Stimulated activated naive CD8-positive, alpha-beta T cell treated with anti-CD3 and anti-CD28 coated beads, Interleukin-15, Interleukin-2, amounts not matched to agents 100 U/mL and 50 U/mL, for 24 hours (primary cell): Measurements from ENCODE around the gene XPO5.
"Not testable (repeated sequence)": the region's sequence is repeated elsewhere in the genome, so short reads cannot be mapped to it uniquely, and the experiment has no call there.

Source experiments
- ATAC-seq: fragments of 150-1000 bp; cut with Tn5 transposase; one replicate; pipeline ENCODE4 v1.10.0; 2021
- DNase-seq: peaks from one replicate; pipeline ENCODE4 v3.0.0; 2021

The XPO5 gene

DNA sequence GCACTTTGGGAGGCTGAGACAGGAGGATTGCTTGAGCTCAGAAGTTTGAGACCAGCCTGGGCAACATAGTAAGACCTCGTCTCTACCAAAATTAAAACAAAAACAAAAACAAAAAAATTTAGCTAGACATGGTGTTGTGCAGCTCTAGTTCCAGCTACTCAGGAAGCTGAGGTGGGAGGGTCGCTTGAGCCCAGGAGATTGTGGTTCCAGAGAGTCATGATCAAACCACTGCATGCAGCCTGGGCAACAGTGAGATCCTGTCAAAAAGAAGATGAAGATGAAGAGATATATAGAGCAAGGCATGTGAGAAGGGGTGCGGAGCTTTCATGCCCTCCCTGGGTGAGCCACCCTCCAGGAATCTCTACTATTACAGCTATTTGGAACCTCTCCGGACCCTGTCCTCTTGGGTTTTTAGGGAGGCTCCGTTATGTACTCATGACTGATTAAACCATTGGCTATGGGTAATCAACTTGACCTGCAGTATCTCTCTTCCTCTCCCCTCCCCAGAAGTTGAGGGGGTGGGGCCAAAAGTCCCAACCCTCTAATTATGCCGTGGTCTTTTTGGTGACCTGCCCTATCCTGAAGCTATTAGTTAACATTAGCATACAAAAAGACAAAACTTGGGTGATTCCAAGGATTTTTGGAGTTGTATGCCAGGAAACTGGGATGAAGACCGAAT, 9.2 kb upstream of the XPO5 start:
- ATAC-seq (no peak), DNase-seq (no peak)

DNA sequence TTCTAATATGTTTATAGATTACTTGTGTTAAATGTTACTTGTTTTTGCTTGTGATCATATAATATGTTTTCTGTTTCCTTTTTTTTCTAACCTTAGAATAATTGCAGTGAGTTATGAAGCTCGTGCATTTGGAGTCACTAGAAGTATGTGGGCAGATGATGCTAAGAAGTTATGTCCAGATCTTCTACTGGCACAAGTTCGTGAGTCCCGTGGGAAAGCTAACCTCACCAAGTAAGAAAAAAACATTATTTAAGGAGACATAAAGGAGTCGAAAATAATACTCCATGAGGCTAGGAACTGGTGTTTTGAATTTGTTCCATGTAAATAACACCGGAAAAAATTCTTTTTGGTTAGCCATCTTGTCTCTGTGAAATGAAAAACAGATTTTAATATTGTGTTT, 7.1 kb upstream of the XPO5 start:
- DNase-seq (no peak), ATAC-seq (no peak)

DNA sequence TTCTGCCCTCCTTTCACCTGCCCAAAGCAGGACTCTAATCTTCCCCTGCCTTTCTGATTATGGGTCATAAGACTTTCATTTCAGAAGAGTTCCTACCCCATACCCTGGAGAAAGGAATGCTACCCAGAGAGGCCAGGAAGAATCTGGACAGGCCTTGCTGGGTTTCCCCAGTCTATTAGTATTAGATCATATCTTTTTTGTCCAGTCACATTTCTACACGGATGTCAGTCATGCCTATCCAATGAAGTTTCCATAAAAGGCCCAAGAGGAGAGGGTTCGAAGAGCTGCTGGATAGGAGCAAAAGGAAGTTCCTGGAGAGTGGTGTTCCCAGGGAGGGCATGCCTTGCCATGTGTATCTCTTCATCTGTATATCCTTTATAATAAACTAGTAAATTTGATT, 3.3 kb upstream of the XPO5 start:
- DNase-seq (no peak), ATAC-seq (no peak)

DNA sequence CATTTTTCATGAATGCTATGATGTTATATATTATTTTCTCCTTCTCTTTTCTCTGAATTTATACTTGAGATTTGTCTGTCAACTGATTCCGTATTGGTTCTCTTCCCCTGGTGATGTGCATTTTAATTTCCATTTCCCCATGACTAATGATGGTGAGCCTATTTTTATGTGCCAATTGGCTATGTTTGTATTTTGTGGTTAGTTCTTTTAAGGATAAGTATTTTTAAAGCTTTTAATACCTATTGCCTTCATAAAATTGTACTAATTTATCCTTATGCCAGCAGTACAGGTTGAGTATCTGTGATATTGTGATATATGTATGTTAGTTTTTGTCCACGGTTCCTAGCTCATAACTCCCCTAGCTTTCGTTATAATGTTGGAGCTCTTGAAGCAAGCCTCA, 2.9 kb upstream of the XPO5 start:
- ATAC-seq (no peak), DNase-seq (no peak)

DNA sequence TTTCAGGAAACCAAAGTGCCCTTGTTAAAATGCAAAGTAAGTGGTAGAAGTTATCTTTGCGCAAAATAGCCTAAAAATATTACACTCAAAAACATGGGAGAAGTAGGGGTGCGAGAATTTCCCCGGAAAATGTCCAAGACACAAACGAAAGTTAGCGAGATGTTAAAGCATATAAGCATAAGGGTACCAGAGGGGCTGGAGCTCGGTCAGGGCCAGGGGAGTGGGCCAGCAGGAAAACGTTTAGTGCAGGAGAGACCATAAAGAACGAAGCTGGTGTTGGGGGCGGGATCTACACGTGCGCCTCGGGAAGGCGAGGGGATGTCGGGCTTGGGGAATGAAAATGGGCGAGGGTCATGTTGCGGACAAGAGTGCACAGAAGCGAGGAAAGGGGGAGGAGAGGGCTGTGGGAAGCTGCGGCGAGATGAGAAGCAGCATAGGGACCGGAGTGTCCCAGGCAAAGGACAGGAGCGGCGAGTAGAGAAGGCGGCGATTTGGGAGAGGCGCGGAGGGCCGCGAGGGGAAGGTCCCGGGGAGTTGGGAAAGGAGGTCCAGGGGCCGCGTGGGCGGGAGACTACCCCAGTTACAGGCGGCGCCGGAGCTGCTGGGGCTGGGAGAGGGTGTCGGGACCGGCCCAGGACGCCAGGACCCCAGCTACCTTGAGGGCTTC, 600 bp downstream of the XPO5 start:
- peak; percentile 62 for DNase-seq
- peak; percentile 2 for ATAC-seq

DNA sequence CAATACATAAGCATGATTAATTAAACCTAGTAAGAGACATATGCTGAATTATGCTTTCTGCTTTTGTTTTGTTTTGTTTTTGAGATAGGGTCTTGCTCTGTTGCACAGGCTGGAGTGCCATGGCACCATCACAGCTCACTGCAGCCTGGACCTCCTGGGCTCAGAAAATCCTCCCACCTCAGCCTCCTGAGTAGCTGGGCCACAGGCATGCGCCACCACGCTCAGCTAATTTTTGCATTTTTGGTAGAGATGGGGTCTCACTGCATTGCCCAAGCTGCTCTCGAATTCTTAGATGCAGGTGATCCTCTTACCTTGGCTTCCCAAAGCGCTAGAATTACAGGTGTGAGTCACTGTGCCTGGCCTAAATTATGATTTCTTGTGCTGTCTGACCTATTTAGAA, 3.8 kb downstream of the XPO5 start:
- DNase-seq (no peak), ATAC-seq (no peak)

DNA sequence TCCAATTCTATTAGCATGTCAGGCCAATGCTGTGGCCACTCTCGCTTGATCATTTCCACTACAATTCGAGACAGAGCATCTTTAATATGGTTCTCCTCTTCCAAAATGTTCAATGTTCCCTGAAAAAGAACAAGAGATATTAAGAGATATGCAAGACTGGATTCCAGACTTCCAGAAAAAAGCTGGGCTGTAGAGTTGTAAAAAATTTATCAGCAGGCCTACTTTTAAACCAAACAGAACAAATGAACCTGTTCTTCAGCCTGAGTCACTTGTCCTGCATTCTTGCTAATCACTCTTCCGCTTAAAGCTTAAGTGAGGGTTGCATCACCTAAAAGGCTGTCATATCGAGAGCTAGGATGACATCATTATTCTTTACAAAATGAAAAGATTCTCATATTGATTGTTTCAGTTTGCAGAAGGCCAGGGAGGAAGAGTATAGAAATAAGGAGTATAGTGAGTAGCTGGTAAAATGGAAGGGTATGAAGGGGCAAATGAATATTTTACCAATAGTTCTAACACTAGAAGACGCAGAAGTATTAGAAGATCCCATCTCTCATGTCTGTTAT, 4.9 kb downstream of the XPO5 start:
- peak; percentile 32 for ATAC-seq

DNA sequence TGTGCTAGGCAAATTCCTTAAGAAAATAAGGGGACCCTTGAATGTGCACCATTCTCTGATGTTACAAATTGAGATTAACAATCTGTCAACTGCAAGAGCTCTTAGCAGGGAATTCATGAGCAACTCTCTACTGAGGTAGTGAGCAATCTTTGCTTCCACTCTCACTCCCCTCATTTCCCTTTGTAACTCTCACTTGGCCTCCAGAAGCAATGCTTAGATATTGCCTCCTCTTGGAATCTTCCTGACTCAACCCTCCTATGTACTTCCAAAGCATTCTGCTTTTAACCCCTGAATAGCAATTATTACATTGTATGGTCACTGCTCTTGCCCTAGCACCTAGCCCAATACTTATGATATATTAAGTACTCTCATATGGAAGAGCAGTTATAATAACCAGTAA, 16.5 kb downstream of the XPO5 start:
- ATAC-seq (no peak), DNase-seq (no peak)

More for the DNA sequence above, 4.9 kb downstream of the XPO5 start:
- no peak for DNase-seq

DNA sequence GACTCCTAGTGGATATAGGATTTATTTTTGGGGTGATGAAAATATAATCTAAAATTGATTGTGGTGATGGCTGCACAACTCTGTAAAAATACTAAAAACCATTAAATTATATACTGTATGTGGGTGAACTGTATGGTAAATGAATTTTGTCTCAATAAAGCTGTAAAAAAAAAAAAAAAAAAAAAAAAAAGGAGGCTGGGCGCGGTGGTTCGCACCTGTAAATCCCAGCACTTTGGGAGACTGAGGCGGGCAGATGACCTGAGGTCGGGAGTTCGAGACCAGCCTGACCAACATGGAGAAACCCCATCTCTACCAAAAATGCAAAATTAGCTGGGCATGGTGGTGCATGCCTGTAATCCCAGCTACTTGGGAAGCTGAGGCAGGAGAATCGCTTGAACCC, 18.2 kb downstream of the XPO5 start:
- not testable (repeated sequence) for ATAC-seq

DNA sequence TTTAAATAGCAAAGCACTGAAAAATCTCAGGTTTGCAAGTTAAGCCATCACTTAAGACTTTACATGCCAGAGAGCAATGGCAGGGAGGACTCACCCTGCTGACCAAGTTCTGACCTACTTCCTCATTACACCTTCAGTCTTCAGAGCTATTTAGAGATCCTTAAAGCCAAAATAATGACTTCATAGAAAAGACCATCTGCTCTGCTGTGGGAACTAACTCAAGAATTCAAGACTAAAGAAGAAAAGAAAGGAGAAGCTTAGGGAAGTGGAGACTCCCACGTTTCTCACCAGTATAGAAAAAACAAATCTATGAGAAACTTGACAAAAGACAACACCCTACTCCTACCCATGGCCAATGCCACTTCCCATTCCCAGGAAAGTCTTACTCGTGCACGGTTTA, 28.6 kb downstream of the XPO5 start:
- ATAC-seq (no peak), DNase-seq (no peak)

More for the DNA sequence above, 18.2 kb downstream of the XPO5 start:
- DNase-seq: not testable (repeated sequence)

DNA sequence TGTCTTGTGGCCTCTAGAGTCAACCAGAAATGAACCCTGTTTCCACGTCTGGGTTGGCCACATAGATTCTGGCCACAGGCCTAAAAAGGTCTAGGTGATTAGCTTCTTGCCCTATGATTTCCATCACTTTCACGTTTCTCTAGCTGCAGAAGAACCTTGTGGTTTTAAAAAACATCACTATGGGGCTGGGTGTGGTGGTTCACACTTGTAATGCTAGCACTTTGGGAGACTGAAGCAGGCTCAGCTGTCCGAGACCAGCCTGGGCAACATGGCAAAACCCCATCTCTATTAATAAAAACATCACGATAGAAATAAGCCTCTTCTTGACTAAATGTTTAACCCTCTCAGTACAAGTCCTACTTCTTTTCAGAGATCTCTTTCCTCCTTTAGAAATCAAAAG, 31.4 kb downstream of the XPO5 start:
- DNase-seq: no peak
- ATAC-seq: no peak

DNA sequence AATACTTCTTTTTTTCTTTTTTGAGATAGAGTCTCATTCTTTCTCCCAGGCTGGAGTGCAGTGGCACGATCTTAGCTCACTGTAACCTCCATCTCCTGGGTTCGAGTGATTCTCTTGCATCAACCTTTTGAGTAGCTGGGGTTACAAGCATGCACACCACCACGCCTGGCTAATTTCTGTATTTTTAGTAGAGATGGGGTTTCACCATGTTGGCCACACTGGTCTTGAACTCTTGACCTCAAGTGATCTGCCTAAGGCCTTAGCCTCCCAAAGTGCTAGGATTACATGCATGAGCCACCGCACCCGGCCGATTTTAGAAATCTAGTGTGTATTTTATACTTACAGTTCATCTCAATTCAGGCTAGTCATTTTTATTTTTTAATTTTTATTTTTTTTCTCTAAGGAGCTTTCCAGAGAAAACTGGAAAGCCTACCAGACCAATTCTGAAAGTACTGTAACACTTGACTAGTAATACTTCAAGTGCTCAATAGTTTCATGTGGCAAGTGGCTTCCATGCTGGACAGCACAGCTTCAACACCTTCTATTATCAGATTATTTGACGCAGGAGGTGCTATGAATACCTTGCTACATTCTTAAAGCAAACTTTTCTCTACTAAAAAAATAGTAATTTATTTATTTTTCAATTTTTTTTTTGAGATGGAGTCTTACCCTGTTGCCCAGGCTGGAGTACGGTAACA, 33.9 kb downstream of the XPO5 start:
- ATAC-seq (no peak), DNase-seq (no peak)

DNA sequence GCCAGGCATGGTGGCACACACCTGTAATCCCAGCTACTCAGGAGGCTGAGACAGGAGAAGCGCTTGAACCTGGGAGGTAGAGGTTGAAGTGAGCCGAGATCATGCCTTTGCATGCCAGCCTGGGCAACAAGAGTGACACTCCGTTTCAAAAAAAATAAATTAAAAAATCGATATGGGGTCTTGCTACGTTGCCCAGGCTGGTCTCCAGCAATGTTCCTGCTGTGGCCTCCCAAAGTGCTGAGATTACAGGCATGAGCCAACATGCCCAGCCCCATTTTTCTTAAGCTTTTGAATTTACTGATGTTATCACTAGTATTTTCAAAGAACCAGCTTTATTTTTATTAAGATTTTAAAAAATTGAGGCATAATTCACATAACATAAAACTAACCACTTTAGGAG, 35.3 kb downstream of the XPO5 start:
- no peak for ATAC-seq
- DNase-seq: no peak

DNA sequence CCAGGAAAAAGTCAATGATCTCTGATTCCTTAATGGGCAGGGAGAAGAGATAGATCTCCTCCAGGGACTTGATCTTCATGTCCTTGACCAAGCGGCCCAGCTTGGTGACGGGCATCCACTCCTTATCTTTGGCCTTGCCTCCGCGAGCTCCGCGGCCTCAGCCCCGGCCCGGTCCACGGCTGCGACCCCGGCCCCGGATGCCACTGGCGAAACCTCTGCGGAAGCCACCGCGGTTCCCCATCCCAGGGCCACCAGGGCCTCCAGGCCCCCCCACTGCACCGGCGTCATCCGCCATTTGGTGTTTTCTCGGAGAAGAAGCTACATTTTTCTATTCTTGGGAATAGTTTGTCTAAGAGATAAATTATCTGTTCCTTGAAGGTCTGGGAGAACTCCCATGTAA, 36.4 kb downstream of the XPO5 start:
- not testable (repeated sequence) for ATAC-seq, DNase-seq

DNA sequence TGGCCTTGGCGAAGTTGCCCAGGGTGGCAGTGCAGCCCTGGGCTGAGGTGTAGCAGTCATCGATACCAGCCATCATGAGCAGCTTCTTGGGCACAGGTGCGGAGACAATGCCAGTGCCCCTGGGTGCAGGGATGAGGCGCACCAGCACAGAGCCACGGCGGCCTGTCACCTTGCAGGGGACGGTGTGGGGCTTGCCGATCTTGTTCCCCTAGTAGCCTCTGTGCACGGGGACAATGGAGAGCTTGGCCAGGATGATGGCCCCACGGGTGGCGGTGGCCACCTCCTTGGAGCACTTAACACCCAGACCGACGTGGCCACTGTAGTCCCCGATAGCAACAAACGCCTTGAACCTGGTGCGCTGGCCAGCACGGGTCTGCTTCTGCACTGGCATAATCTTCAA, 36.9 kb downstream of the XPO5 start:
- ATAC-seq, DNase-seq: not testable (repeated sequence)

DNA sequence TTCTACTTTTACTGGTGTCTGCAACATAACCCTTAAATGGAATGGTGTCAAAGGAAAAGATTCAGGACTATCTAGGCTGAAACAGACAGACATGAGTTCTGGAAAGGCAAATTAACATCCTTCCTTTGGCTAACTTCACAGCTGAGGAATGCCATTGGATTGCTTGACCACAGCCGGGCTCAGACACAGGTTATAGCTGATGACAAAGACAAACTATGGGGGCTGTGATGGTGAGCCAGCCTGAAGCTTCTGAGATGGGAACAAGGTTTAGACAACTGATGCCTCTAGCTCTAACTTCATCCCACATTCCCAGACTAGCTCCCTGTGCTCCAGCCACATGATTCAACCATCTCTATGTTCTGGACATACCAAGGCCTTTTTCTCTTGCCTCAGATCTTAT, 43.6 kb downstream of the XPO5 start:
- no peak for ATAC-seq
- DNase-seq: no peak

DNA sequence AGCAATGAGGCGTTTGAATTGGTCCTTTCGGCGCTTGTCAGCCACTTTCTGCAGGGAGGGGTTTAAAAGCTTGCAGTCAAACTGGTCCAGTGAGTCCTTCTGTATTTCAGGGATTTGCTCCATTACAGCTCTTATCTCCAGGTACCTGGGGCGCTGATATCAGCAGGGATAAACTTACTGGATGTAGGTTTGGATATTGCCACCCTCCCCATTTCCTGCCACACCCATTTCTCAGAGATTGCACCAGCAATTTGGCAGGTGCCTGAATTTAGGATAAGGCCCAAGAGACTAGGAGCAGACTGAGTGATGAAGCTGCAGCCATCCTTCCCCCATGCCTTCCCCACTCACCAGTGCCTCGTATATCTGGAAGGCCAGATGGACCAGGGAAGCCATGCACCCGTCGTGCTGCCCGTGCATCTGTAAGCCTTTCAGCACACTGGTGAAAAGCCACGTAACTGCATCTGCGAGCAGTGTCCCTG, 51.3 kb downstream of the XPO5 start:
- no peak for DNase-seq
- ATAC-seq: no peak

DNA sequence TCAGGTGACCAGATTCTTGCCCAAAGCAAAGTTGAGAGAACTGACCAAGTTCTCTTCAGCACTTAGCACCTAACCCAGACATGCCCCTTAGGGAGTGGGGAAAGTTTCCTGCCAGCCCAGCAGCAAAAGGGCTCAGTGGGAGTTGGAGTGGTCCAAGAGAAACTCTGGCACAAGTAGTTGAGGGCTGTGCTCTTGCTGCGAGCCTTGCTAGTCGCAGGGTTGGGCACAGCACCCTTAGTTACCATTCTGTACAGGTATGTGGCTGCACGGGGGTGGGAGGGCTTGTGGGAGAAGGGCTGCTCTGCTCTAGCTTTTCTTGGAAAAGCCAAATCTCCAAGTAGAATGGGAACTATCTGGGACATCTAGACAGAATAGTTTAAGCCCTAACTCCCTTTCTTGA, 52.6 kb downstream of the XPO5 start:
- DNase-seq: no peak
- ATAC-seq: peak; percentile 5

DNA sequence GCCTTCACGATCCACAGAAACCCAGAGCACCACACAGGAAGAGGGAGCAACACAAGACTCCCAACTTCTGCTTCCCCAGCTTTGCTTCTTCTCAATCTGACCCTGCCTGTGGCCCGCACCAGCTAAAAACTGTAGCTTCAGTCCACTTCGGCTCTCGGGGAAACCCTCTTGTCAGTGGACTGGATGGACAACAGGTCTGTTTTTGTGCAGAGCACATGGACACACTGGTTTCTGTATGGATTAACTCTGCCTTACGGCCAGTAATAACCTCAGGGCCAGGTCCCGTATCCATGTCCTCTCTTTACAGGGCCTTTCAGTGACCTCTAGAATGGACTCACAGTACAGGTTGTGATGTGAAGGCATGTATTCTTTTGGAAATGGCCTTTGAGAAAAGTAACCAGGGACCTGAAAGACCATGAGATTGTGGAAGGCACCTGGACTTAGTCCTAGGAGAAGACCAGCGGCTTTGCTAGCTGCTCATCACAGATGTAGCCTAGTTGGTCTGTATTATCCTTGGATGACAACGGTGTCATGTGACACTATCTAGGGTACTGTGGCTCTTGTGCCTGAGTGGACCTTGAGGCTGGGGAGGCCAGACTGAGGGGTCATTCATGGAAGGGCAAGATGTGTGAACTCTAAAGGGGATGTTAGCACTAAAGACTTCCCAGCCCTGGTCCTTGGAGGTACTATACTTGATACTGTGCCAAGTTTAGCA, 53.1 kb downstream of the XPO5 start:
- DNase-seq (no peak), ATAC-seq (peak; percentile 1)

DNA sequence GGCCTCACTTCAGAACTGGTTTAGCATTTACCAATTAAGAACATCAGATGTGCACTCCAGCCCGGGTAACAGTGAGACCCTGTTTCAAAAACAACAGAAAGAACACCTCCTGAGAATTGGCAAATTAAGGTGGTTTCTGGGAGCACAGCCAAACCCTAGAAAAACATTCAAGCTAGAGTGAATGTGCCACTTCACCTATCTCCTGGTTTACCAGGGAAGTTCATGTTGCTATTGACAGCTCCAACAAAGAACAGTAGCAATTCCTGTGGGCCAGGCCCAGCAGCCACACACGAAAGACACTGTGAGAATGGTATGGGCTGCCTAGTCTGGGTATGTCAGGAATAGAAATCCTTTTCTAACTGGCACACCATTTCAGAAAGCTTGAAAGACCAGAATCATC, 54.0 kb downstream of the XPO5 start:
- ATAC-seq (no peak), DNase-seq (no peak)

DNA sequence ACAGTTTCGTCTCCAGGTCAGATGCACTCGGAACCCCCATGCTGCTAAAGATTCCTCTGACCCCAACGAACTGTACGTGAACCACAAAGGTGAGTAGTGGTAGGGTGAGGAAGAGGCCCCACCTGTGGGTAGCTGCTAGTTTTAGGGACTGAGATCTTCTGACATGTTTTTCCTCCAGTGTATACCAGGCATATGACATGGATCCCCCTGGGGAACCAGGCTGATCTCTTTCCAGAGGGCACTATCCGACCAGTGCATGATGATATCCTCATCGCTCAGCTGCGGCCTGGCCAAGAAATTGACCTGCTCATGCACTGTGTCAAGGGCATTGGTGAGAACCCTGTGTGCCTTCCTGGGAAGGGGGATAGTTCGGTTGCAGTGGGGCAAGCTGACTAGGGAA, 55.7 kb downstream of the XPO5 start:
- DNase-seq: no peak
- ATAC-seq: no peak
